B cell (primary cell): ENCODE measurements around the gene PPP5C.
"Not testable (repeated sequence)": the region's sequence is repeated elsewhere in the genome, so short reads cannot be mapped to it uniquely, and the experiment has no call there.

Experiments
- CTCF ChIP-seq: fragments of 200-600 bp; IDR thresholded peaks from one replicate; pipeline ENCODE4 v1.8.0; 2022; ENCODE audit warnings: antibody characterized with exemption, mild to moderate bottlenecking
- EZH2 ChIP-seq: IDR thresholded peaks from 2 replicates; pipeline ENCODE4 v1.6.1; 2012; ENCODE audit warnings: borderline replicate concordance, low read depth, mild to moderate bottlenecking, moderate library complexity, low read length; ENCODE audit not compliant: insufficient read depth, poor library complexity, severe bottlenecking

- not testable (repeated sequence) for TF ChIP-seq CTCF, EZH2
These were observed 68.0 kb downstream of the PPP5C start for GRCh38 chr19:46414899-46415298.
